Astrocyte (in vitro differentiated cells and primary cell): ENCODE data around the gene KAT7. TPM values are rescaled to one million over a fixed set of nuclear protein-coding genes. Genes with fewer than 3 reads are reported as not detected.

Source experiments
- DNase-seq: peaks from one replicate; pipeline ENCODE4 v3.0.0-alpha.2; 2010; ENCODE audit warnings: low read depth
- FAIRE-seq: peaks from 2 replicates; lab custom pipeline; 2011; peaks lifted over from hg19 to GRCh38; lab: Jason Lieb, UNC
- H2AFZ ChIP-seq: 2 replicates; pipeline ENCODE4 v1.6.0; 2012; ENCODE audit warnings: low read depth, low read length, inconsistent platforms
- H3K27ac ChIP-seq: 2 replicates; pipeline ENCODE4 v1.5.1; 2011; ENCODE audit warnings: low read depth, low read length, inconsistent platforms
- H3K27me3 ChIP-seq: 2 replicates; pipeline ENCODE4 v1.6.0; 2011; ENCODE audit warnings: low read length, inconsistent platforms; ENCODE audit not compliant: insufficient read depth
- H3K36me3 ChIP-seq: 2 replicates; pipeline ENCODE4 v1.5.1; 2011; ENCODE audit warnings: low read length, inconsistent platforms; ENCODE audit not compliant: insufficient read depth
- H3K4me1 ChIP-seq: 2 replicates; pipeline ENCODE4 v1.5.1; 2011; ENCODE audit warnings: low read length, inconsistent platforms; ENCODE audit not compliant: insufficient read depth
- H3K4me2 ChIP-seq: 2 replicates; pipeline ENCODE4 v1.6.0; 2012; ENCODE audit warnings: low read length, inconsistent platforms
- H3K4me3 ChIP-seq: 2 replicates; pipeline ENCODE4 v1.5.1; 2011; ENCODE audit warnings: low read depth, mild to moderate bottlenecking, low read length, inconsistent platforms; ENCODE audit not compliant: insufficient read depth
- H3K79me2 ChIP-seq: 2 replicates; pipeline ENCODE4 v1.6.0; 2012; ENCODE audit warnings: mild to moderate bottlenecking, low read length, inconsistent platforms; ENCODE audit not compliant: insufficient read depth
- H3K9ac ChIP-seq: 2 replicates; pipeline ENCODE4 v1.6.0; 2012; ENCODE audit warnings: mild to moderate bottlenecking, low read length, inconsistent platforms
- H3K9me3 ChIP-seq: 2 replicates; pipeline ENCODE4 v1.5.1; 2012; ENCODE audit warnings: low read depth, mild to moderate bottlenecking, low read length, inconsistent platforms; ENCODE audit not compliant: insufficient read depth
- H4K20me1 ChIP-seq: 2 replicates; pipeline ENCODE4 v1.6.0; 2012; ENCODE audit warnings: low read length, inconsistent platforms; ENCODE audit not compliant: insufficient read depth
- H3K27ac Mint-ChIP-seq: one replicate; pipeline ENCODE4 v1.8.0; 2021; ENCODE audit warnings: mild to moderate bottlenecking, mixed read lengths; ENCODE audit not compliant: unreplicated experiment
- H3K27me3 Mint-ChIP-seq: one replicate; pipeline ENCODE4 v1.8.0; 2021; ENCODE audit warnings: low read depth, mixed read lengths; ENCODE audit not compliant: unreplicated experiment
- H3K36me3 Mint-ChIP-seq: one replicate; pipeline ENCODE4 v1.8.0; 2021; ENCODE audit warnings: low read depth, mixed read lengths; ENCODE audit not compliant: unreplicated experiment
- H3K4me1 Mint-ChIP-seq: one replicate; pipeline ENCODE4 v1.8.0; 2021; ENCODE audit warnings: low read depth, mixed read lengths; ENCODE audit not compliant: unreplicated experiment
- H3K4me3 Mint-ChIP-seq: one replicate; pipeline ENCODE4 v1.8.0; 2021; ENCODE audit warnings: mild to moderate bottlenecking, moderate library complexity, mixed read lengths; ENCODE audit not compliant: unreplicated experiment
- H3K9me3 Mint-ChIP-seq: one replicate; pipeline ENCODE4 v1.8.0; 2021; ENCODE audit warnings: mild to moderate bottlenecking, mixed read lengths; ENCODE audit not compliant: unreplicated experiment
- EZH2 ChIP-seq: IDR thresholded peaks from 2 replicates; pipeline ENCODE4 v1.6.1; 2012; ENCODE audit warnings: mild to moderate bottlenecking, low read length, inconsistent platforms; ENCODE audit not compliant: insufficient read depth
- total RNA-seq: library from RNA; stranded (reverse); gene quantifications from 2 replicates; pipeline ENCODE4 v1.2.1, GENCODE V29; 2021
- TF ChIP-seq, protein P1 (sequence below): IDR thresholded peaks from 2 replicates; pipeline ENCODE4 v1.5.1; 2011; ENCODE audit warnings: low read depth, mild to moderate bottlenecking, inconsistent platforms, low read length, moderate library complexity; ENCODE audit not compliant: insufficient read depth

Gene KAT7
- total RNA-seq, 1 donor from 2014 or later, result 42.0 TPM

DNA sequence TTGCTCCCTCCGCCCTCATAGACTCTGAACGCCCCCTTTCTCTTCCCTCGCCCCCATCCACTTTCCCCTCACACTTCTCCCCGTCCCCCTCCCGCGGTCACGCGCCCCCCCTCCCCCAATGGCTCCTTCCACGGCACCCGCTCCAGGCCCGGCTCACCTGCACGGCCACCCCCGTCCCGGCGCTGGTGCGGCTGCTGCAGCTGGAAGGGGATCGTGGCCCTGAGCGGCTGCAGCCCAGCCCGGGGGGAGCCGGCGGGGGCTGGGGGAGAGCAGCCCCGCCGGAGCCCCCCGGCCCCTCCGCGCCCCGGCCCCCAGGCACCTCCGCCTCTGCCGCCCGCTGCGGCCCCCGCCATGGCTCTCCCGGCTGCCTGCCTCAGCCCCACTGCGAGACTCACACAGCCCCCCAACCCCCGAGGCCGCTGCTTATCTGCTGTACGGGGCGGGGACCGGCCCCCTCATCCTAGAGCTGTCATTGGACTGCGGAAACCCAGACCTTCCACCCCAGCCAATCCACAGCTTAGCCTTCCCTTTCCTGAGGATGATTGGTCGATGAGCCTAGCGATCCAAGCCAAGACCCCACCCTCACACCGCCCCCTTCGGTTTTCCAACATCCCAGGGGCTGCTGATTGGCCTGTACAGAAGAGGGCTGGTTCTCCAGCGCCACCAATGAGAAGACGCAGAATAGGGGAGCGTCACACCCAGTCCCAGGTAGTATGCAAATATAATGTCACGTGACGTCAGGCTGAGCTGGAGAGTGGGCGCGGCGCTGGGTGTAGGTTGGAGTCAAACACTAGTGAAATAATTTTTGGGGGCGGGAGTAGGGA is 24.5 kb upstream of the KAT7 start, which contains the start of gene FAM117A:
Gene FAM117A (minus strand): TSS at position 397 of the 824 bp plus-strand sequence. CDS start 44 bp downstream, at position 353.
- peaks cover 10% of the 10 kb centered on the region for H3K4me1 ChIP-seq
- no peaks in the 10 kb centered on the region for H3K9me3 Mint-ChIP-seq
- no peaks in the 10 kb centered on the region for H3K36me3 ChIP-seq
- DNase-seq (peak; percentile 97), FAIRE-seq (peak; percentile 34)
- H3K4me2 ChIP-seq, result peak within 1 kb of the TSS; percentile 97
- no peaks in the 10 kb centered on the region for H3K36me3 Mint-ChIP-seq
- peaks cover 9% of the 10 kb centered on the region for H4K20me1 ChIP-seq
- peak within 1 kb of the TSS; percentile 60 for H3K9ac ChIP-seq
- no peaks in the 10 kb centered on the region for H3K79me2 ChIP-seq
- no peaks in the 10 kb centered on the region for H3K9me3 ChIP-seq
- peaks cover 27% of the 10 kb centered on the region for H3K27me3 ChIP-seq
- no peak within 1 kb of the TSS for H3K27ac ChIP-seq
- peak within 1 kb of the TSS; percentile 76 for H3K4me3 ChIP-seq
- peaks cover 5% of the 10 kb centered on the region for H3K27me3 Mint-ChIP-seq
- no peaks in the 10 kb centered on the region for H3K4me1 Mint-ChIP-seq
- H3K27ac Mint-ChIP-seq, result peak within 1 kb of the TSS; percentile 58
- TF ChIP-seq EZH2, result no peak
- peak within 1 kb of the TSS; percentile 91 for H3K4me3 Mint-ChIP-seq
- H2AFZ ChIP-seq, result peak within 1 kb of the TSS; percentile 65

GRCh38 chr17:49764559-49765180 is 23.8 kb upstream of the KAT7 start:
- H3K27me3 ChIP-seq, result peaks cover 27% of the 10 kb centered on the region
- no peak overlapping the region for H3K27ac Mint-ChIP-seq
- H3K4me3 Mint-ChIP-seq, result peak overlapping the region; percentile 82
- H3K4me1 ChIP-seq, result peaks cover 10% of the 10 kb centered on the region
- peaks cover 5% of the 10 kb centered on the region for H3K27me3 Mint-ChIP-seq
- H3K4me3 ChIP-seq, result peak overlapping the region; percentile 47
- no peaks in the 10 kb centered on the region for H3K36me3 ChIP-seq
- no peaks in the 10 kb centered on the region for H3K9me3 ChIP-seq
- no peaks in the 10 kb centered on the region for H3K36me3 Mint-ChIP-seq
- H2AFZ ChIP-seq, result no peak overlapping the region
- no peak for DNase-seq
- H3K27ac ChIP-seq, result no peak overlapping the region
- peak overlapping the region; percentile 97 for H3K4me2 ChIP-seq
- no peak for TF ChIP-seq EZH2
- TF ChIP-seq, protein P1, sequence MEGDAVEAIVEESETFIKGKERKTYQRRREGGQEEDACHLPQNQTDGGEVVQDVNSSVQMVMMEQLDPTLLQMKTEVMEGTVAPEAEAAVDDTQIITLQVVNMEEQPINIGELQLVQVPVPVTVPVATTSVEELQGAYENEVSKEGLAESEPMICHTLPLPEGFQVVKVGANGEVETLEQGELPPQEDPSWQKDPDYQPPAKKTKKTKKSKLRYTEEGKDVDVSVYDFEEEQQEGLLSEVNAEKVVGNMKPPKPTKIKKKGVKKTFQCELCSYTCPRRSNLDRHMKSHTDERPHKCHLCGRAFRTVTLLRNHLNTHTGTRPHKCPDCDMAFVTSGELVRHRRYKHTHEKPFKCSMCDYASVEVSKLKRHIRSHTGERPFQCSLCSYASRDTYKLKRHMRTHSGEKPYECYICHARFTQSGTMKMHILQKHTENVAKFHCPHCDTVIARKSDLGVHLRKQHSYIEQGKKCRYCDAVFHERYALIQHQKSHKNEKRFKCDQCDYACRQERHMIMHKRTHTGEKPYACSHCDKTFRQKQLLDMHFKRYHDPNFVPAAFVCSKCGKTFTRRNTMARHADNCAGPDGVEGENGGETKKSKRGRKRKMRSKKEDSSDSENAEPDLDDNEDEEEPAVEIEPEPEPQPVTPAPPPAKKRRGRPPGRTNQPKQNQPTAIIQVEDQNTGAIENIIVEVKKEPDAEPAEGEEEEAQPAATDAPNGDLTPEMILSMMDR, result no peak
- H4K20me1 ChIP-seq, result peaks cover 9% of the 10 kb centered on the region
- no peak overlapping the region for H3K9ac ChIP-seq
- H3K9me3 Mint-ChIP-seq, result no peaks in the 10 kb centered on the region
- H3K4me1 Mint-ChIP-seq, result no peaks in the 10 kb centered on the region
- no peaks in the 10 kb centered on the region for H3K79me2 ChIP-seq
- no peak for FAIRE-seq

- TF ChIP-seq, protein P1, result no peak
- TF ChIP-seq EZH2, result no peak
- no peak overlapping the region for H3K4me3 ChIP-seq
- Mint-ChIP-seq H3K9me3 (peaks cover 2% of the 10 kb centered on the region), H3K36me3 (peaks cover 1% of the 10 kb centered on the region), H3K27ac (no peak overlapping the region), H3K4me3 (no peak overlapping the region), H3K27me3 (peaks cover 5% of the 10 kb centered on the region), H3K4me1 (no peaks in the 10 kb centered on the region)
- H4K20me1 ChIP-seq, result peaks cover 9% of the 10 kb centered on the region
- FAIRE-seq (no peak), DNase-seq (no peak)
- H3K79me2 ChIP-seq, result no peaks in the 10 kb centered on the region
- H3K36me3 ChIP-seq, result no peaks in the 10 kb centered on the region
- no peak overlapping the region for H3K27ac ChIP-seq
- peaks cover 10% of the 10 kb centered on the region for H3K4me1 ChIP-seq
- no peak overlapping the region for H3K4me2 ChIP-seq
- H3K9ac ChIP-seq, result no peak overlapping the region
- H2AFZ ChIP-seq, result no peak overlapping the region
- peaks cover 27% of the 10 kb centered on the region for H3K27me3 ChIP-seq
- no peaks in the 10 kb centered on the region for H3K9me3 ChIP-seq
These were observed 21.5 kb upstream of the KAT7 start for GRCh38 chr17:49766918-49767530.
